HG03025 (cell line): ENCODE data around the gene UBE2J2.

Source experiments
- ATAC-seq: cut with Tn5 transposase; IDR thresholded peaks from one replicate; pipeline ENCODE4 v1.9.1; 2021; ENCODE audit warnings: mild to moderate bottlenecking, moderate library complexity; ENCODE audit not compliant: unreplicated experiment, low FRiP score

The UBE2J2 gene

GRCh38 chr1:1296070-1297061 lies 22.7 kb upstream of the UBE2J2 start:
- no peak for ATAC-seq

GRCh38 chr1:1295154-1295923 lies 21.7 kb upstream of the UBE2J2 start:
- ATAC-seq = no peak

GRCh38 chr1:1294250-1294890 lies 20.7 kb upstream of the UBE2J2 start:
- ATAC-seq = no peak

- no peak for ATAC-seq
Observed at GRCh38 chr1:1293263-1294249, 19.9 kb upstream of the UBE2J2 start.

GRCh38 chr1:1292851-1293250 lies 19.2 kb upstream of the UBE2J2 start:
- no peak for ATAC-seq

GRCh38 chr1:1292442-1292779 lies 18.8 kb upstream of the UBE2J2 start:
- ATAC-seq = no peak

GRCh38 chr1:1291548-1292441 lies 18.1 kb upstream of the UBE2J2 start:
- ATAC-seq = no peak

- no peak for ATAC-seq
Observed at GRCh38 chr1:1291023-1291528, 17.4 kb upstream of the UBE2J2 start.

GRCh38 chr1:1290238-1290731 lies 16.6 kb upstream of the UBE2J2 start:
- no peak for ATAC-seq

GRCh38 chr1:1287288-1288110 lies 13.8 kb upstream of the UBE2J2 start:
- no peak for ATAC-seq

- ATAC-seq = no peak
Observed at GRCh38 chr1:1286313-1287261, 12.9 kb upstream of the UBE2J2 start.

- ATAC-seq = no peak
Observed at GRCh38 chr1:1285611-1286311, 12.1 kb upstream of the UBE2J2 start.

GRCh38 chr1:1285102-1285571 lies 11.5 kb upstream of the UBE2J2 start:
- ATAC-seq = no peak

GRCh38 chr1:1284221-1285101 lies 10.8 kb upstream of the UBE2J2 start:
- no peak for ATAC-seq

GRCh38 chr1:1283821-1284220 lies 10.2 kb upstream of the UBE2J2 start:
- no peak for ATAC-seq
